Stimulated activated CD8-positive, alpha-beta memory T cell treated with anti-CD3 and anti-CD28 coated beads, Interleukin-2, amount 100 ng/mL, for 48 hours (primary cell): ENCODE data around the gene IFNA13.

Source experiments
- DNase-seq, 2 donors: peaks; one replicate each; pipeline ENCODE4 v3.0.0-alpha.2; 2020; ENCODE audit warnings: low read depth in 2 of 2

The IFNA13 gene

GRCh38 chr9:21357479-21358460, 10.1 kb downstream of the IFNA13 start:
- no peak for DNase-seq

GRCh38 chr9:21350787-21351186, 17.1 kb downstream of the IFNA13 start, which contains the start of gene IFNA6:
Gene IFNA6 (minus strand): TSS chr9:21350887. CDS start chr9:21350887, 0 bp downstream.
- DNase-seq, result no peak

GRCh38 chr9:21348430-21348970, 19.4 kb downstream of the IFNA13 start:
- DNase-seq, result no peak

- DNase-seq, result no peak
Observed at GRCh38 chr9:21340735-21341134, 27.1 kb downstream of the IFNA13 start.

GRCh38 chr9:21336457-21336856, 31.4 kb downstream of the IFNA13 start:
- no peak for DNase-seq

GRCh38 chr9:21334701-21335632, 32.9 kb downstream of the IFNA13 start, which contains the start of gene KLHL9:
Gene KLHL9 (minus strand): TSS chr9:21335404. CDS start chr9:21334859, 545 bp downstream.
- peak; percentile 81 to 85 for DNase-seq

GRCh38 chr9:21333226-21333625, 34.6 kb downstream of the IFNA13 start:
- no peak for DNase-seq

GRCh38 chr9:21331676-21332402, 36.0 kb downstream of the IFNA13 start:
- DNase-seq, result no peak

GRCh38 chr9:21326526-21327139, 41.2 kb downstream of the IFNA13 start:
- no peak for DNase-seq

GRCh38 chr9:21324047-21324446, 43.8 kb downstream of the IFNA13 start:
- DNase-seq, result no peak

- no peak for DNase-seq
Observed at GRCh38 chr9:21322911-21323461, 44.9 kb downstream of the IFNA13 start.

- DNase-seq, result no peak
Observed at GRCh38 chr9:21320465-21320864, 47.4 kb downstream of the IFNA13 start.

GRCh38 chr9:21317956-21318923, 49.6 kb downstream of the IFNA13 start:
- DNase-seq, result no peak
